ENCODE measurements around the gene SLC12A5. TPM values are rescaled to one million over a fixed set of nuclear protein-coding genes. Genes with fewer than 3 reads are reported as not detected.

SLC12A5 gene
- total RNA-seq, 4 donors from 2014 or later = 5.2 TPM; not detected in 3

DNA sequence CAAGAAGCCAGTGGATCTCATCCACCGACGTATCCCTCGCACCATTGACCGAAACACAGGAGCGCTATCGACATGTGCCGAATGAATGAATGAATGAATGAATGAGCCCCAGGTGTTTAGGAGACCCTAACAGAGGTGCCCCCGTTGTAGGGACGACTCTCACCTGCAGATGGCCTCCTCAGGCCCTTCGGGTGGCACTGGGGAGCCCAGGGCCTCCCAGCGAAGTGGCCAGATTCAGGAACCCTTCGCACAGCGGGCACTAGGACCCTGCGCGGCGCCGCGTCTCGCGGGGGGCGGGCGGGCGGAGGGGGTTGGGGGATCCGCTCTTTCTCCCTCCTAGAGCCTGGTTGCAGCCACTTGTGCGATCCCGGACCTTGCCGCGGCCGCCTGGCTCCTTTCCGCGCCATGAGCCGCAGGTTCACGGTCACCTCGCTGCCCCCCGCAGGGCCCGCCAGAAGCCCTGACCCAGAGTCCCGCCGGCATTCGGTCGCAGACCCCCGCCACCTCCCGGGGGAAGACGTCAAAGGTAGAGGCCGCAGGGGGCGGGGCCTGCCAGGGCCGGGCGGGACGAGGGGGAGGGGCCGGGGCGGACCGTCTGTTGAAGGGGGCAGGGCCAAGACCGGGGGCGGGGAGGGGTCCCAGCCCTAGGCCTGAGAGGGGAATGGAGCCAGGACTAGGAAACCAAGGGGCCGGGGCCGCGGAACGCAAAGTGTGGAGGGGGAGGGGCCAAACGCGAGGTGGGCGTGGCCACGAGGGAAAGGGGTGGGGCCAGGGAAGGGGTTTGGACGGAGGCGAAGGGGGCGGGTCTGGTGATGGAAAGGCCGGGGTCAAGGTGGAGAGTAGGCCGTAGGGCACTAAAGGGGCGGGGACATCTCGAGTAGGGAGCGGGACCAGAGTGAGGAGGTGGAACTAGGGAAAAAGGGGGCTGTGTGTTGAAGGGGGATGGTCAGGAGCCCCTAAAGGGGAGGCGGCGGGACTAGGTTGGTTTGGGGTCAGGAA is 7.4 kb upstream of the SLC12A5 start:
- H3K4me3 ChIP-seq = peak overlapping the region in 3 of 4 donors; percentile 9 to 48 (median 45)
- peaks cover 3 to 98% of the 10 kb centered on the region in 2 donors for H3K27me3 ChIP-seq
- H3K4me1 ChIP-seq = peaks cover 0 to 26% (median 14%) of the 10 kb centered on the region in 4 donors
- no peak overlapping the region for H3K27ac ChIP-seq
- no peaks in the 10 kb centered on the region for H3K36me3 ChIP-seq
- H3K9me3 ChIP-seq = no peaks in the 10 kb centered on the region
- WGBS, 2 donors = 10 to 14% methylated on average over 47 to 54 of the region's 71 CpGs
- no peak for DNase-seq (ENCODE audit: low spot score in 2 of 2)
- no peak for TF ChIP-seq POLR2A (IDR thresholded peaks at IDR 0.05)
- TF ChIP-seq, protein P1, sequence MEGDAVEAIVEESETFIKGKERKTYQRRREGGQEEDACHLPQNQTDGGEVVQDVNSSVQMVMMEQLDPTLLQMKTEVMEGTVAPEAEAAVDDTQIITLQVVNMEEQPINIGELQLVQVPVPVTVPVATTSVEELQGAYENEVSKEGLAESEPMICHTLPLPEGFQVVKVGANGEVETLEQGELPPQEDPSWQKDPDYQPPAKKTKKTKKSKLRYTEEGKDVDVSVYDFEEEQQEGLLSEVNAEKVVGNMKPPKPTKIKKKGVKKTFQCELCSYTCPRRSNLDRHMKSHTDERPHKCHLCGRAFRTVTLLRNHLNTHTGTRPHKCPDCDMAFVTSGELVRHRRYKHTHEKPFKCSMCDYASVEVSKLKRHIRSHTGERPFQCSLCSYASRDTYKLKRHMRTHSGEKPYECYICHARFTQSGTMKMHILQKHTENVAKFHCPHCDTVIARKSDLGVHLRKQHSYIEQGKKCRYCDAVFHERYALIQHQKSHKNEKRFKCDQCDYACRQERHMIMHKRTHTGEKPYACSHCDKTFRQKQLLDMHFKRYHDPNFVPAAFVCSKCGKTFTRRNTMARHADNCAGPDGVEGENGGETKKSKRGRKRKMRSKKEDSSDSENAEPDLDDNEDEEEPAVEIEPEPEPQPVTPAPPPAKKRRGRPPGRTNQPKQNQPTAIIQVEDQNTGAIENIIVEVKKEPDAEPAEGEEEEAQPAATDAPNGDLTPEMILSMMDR (IDR thresholded peaks at IDR 0.05) = no peak
- TF ChIP-seq EP300 (IDR thresholded peaks at IDR 0.05) = no peak

DNA sequence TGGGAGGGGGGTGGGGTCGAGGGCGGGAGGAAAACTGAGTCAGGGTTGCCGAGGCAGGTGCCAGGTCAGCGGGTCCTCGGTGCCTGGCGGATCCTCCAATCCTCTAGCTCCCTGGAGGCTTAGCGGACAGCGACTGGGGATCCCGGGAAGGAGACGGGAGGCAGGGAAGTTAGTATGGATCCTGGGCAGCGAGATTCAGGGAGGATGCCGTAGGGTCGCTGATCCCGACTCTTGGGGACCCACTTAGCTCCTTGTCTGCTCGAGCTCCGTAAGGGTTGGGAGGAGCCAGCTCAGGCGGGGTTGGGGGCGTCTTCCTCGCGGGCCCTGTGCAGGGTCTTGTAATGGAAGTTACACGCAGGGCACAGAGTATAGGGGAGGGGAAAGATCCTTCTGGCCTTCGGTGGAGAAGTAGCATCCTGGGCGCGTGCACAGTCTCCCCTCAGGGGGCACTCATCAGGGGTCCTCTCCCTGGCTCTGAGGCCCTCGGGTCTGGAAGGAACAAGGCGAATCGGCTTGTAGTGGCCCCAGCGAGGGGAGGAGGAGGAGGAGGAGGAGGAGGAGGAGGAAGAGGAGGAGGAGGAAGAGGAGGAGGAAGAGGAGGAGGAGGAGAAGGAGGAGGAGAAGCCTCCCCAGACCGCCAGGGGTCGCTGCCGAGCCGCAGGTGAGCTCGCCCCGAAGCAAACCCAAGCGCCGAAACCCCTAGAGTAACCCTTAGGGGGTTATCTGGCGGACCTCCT is 6.4 kb upstream of the SLC12A5 start:
- H3K4me1 ChIP-seq = peaks cover 0 to 26% (median 14%) of the 10 kb centered on the region in 4 donors
- TF ChIP-seq, protein P1 (IDR thresholded peaks at IDR 0.05) = peak; percentile 76 to 88 (median 80)
- no peak for TF ChIP-seq POLR2A (IDR thresholded peaks at IDR 0.05)
- no peaks in the 10 kb centered on the region for H3K36me3 ChIP-seq
- no peak for DNase-seq (ENCODE audit: low spot score in 2 of 2)
- WGBS, 2 donors = 2 to 4% methylated on average over 35 to 37 of the region's 37 CpGs
- H3K4me3 ChIP-seq = peak overlapping the region in 1 of 4 donors; percentile 48
- no peaks in the 10 kb centered on the region for H3K9me3 ChIP-seq
- H3K27ac ChIP-seq = no peak overlapping the region
- peaks cover 3 to 98% of the 10 kb centered on the region in 2 donors for H3K27me3 ChIP-seq

DNA sequence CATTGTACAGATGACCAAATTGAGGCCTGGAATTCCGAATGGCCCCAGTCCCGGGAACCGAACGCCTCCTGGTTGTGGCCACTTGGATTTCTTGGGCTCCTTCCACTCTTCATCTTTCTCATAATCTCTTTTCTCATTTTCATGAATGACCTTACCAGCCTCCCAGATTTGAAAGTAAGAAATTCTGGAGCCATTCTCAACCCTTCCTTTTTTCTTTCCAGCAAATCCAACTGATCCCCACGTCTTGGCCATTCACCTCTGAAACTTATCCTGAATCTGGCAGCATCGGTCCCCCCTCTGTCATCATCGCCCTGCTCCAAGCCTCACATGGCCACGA is 5.9 kb upstream of the SLC12A5 start:
- no peak overlapping the region for H3K4me3 ChIP-seq
- no peaks in the 10 kb centered on the region for H3K9me3 ChIP-seq
- H3K27ac ChIP-seq = no peak overlapping the region
- WGBS, 2 donors = 36% methylated on average over 8 of the region's 8 CpGs
- H3K27me3 ChIP-seq = peaks cover 3 to 98% of the 10 kb centered on the region in 2 donors
- DNase-seq (ENCODE audit: low spot score in 2 of 2) = no peak
- peaks cover 0 to 26% (median 14%) of the 10 kb centered on the region in 4 donors for H3K4me1 ChIP-seq
- no peaks in the 10 kb centered on the region for H3K36me3 ChIP-seq
- TF ChIP-seq, protein P1 (IDR thresholded peaks at IDR 0.05) = no peak
- no peak for TF ChIP-seq POLR2A (IDR thresholded peaks at IDR 0.05)
- TF ChIP-seq EP300 (IDR thresholded peaks at IDR 0.05) = no peak

DNA sequence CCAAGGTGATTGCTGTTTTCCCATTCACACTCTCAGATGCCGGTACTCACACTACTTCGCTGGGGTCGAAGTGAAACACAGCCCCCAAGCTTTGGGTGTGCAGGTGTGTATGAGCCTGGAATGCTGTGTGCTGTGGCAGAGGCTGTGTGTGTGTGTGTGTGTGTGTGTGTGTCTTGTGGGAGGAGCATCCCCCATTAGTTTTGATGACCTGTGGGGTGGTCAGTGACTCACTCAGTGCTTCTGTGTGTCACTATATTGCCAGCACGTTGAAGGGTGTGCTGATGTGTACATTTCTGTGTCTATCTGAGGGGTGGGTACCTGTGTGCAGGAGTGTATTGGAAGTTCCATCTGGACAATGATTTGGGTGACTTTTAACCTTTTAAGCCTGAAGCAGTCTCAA is 5.0 kb upstream of the SLC12A5 start:
- TF ChIP-seq, protein P1 (IDR thresholded peaks at IDR 0.05) = no peak
- TF ChIP-seq EP300 (IDR thresholded peaks at IDR 0.05) (no peak), POLR2A (IDR thresholded peaks at IDR 0.05) (no peak)
- no peak for DNase-seq (ENCODE audit: low spot score in 2 of 2)
- H3K4me1 ChIP-seq = peaks cover 0 to 26% (median 14%) of the 10 kb centered on the region in 4 donors
- H3K27me3 ChIP-seq = peaks cover 3 to 98% of the 10 kb centered on the region in 2 donors
- no peaks in the 10 kb centered on the region for H3K36me3 ChIP-seq
- no peak overlapping the region for H3K4me3 ChIP-seq
- H3K9me3 ChIP-seq = no peaks in the 10 kb centered on the region
- H3K27ac ChIP-seq = no peak overlapping the region
- 64 to 78% methylated on average over 4 of the region's 4 CpGs for WGBS, 2 donors
